ENCODE data around the gene RBP3. TPM values are rescaled to one million over a fixed set of nuclear protein-coding genes. Genes with fewer than 3 reads are reported as not detected.

Gene RBP3
- polyA plus RNA-seq, 3 donors: not detected

- peaks cover 7 to 21% (median 11%) of the 10 kb centered on the region in 7 donors for H3K9me3 Mint-ChIP-seq
- Histone ChIP-seq H3K9me3 (replicated peaks in 1 of 2; ENCODE audit: control insufficient read depth in 1 of 2, insufficient read depth in 1 of 2, low read length in 2 of 2) (peaks cover 0 to 5% of the 10 kb centered on the region in 2 donors), H3K9ac (ENCODE audit: insufficient read depth, low read length, poor library complexity, severe bottlenecking) (no peak overlapping the region), H3K36me3 (replicated peaks in 1 of 2; ENCODE audit: control insufficient read depth in 1 of 2, insufficient read depth in 2 of 2, low read length in 2 of 2) (no peaks in the 10 kb centered on the region), H4K20me1 (ENCODE audit: insufficient read depth, low read length) (no peaks in the 10 kb centered on the region), H3K4me1 (ENCODE audit: control insufficient read depth in 1 of 2, insufficient read depth in 2 of 2, low read length in 2 of 2) (peaks cover 8 to 18% of the 10 kb centered on the region in 2 donors), H3K27me3 (ENCODE audit: control insufficient read depth in 2 of 2, insufficient read depth in 2 of 2, low read length in 2 of 2) (peaks cover 0 to under 1% of the 10 kb centered on the region in 2 donors), H3K4me3 (replicated peaks in 1 of 3; ENCODE audit: low read depth in 2 of 3, low read length in 3 of 3) (no peak overlapping the region), H2AFZ (ENCODE audit: insufficient read depth, low read depth, low read length, poor library complexity, severe bottlenecking) (no peak overlapping the region), H3K4me2 (replicated peaks; ENCODE audit: extremely low read depth, low read length, poor library complexity, severe bottlenecking) (no peak overlapping the region), H3K79me2 (ENCODE audit: insufficient read depth, low read length) (no peaks in the 10 kb centered on the region), H3K27ac (ENCODE audit: low read depth in 1 of 2, low read length in 2 of 2) (no peak overlapping the region)
- H3K4me3 Mint-ChIP-seq: no peak overlapping the region
- WGBS (ENCODE audit: insufficient coverage): no CpG with 5 or more reads among the region's 4 CpGs
- peaks cover 6 to 15% (median 10%) of the 10 kb centered on the region in 3 donors for H3K27me3 Mint-ChIP-seq (ENCODE audit: low read depth in 3 of 3)
- no peak for DNase-seq
- peaks cover 16% of the 10 kb centered on the region for H3K4me1 Mint-ChIP-seq
- H3K27ac Mint-ChIP-seq: no peak overlapping the region
- H3K36me3 Mint-ChIP-seq: peaks cover 5 to 6% of the 10 kb centered on the region in 2 donors
- no peak for TF ChIP-seq CTCF (IDR thresholded peaks at IDR 0.05)
- intact Hi-C loops (cut with micrococcal nuclease): no loop called here
These were observed 40.7 kb downstream of the RBP3 start for GRCh38 chr10:47388879-47389278.

- no peak overlapping the region for H2AFZ ChIP-seq (ENCODE audit: insufficient read depth, low read depth, low read length, poor library complexity, severe bottlenecking)
- no CpG with 5 or more reads among the region's 3 CpGs for WGBS (ENCODE audit: insufficient coverage)
- H3K4me3 Mint-ChIP-seq: no peak overlapping the region
These were observed 41.5 kb downstream of the RBP3 start for GRCh38 chr10:47389619-47390018.

More at GRCh38 chr10:47389619-47390018, 41.5 kb downstream of the RBP3 start:
- Histone ChIP-seq H3K4me2 (replicated peaks; ENCODE audit: extremely low read depth, low read length, poor library complexity, severe bottlenecking) (no peak overlapping the region), H3K36me3 (replicated peaks in 1 of 2; ENCODE audit: control insufficient read depth in 1 of 2, insufficient read depth in 2 of 2, low read length in 2 of 2) (no peaks in the 10 kb centered on the region), H4K20me1 (ENCODE audit: insufficient read depth, low read length) (no peaks in the 10 kb centered on the region), H3K27me3 (ENCODE audit: control insufficient read depth in 2 of 2, insufficient read depth in 2 of 2, low read length in 2 of 2) (no peaks in the 10 kb centered on the region), H3K79me2 (ENCODE audit: insufficient read depth, low read length) (no peaks in the 10 kb centered on the region), H3K27ac (ENCODE audit: low read depth in 1 of 2, low read length in 2 of 2) (no peak overlapping the region), H3K9me3 (replicated peaks in 1 of 2; ENCODE audit: control insufficient read depth in 1 of 2, insufficient read depth in 1 of 2, low read length in 2 of 2) (peaks cover 0 to 5% of the 10 kb centered on the region in 2 donors), H3K4me1 (ENCODE audit: control insufficient read depth in 1 of 2, insufficient read depth in 2 of 2, low read length in 2 of 2) (peaks cover 5 to 10% of the 10 kb centered on the region in 2 donors), H3K9ac (ENCODE audit: insufficient read depth, low read length, poor library complexity, severe bottlenecking) (no peak overlapping the region), H3K4me3 (replicated peaks in 1 of 3; ENCODE audit: low read depth in 2 of 3, low read length in 3 of 3) (no peak overlapping the region)
- H3K27ac Mint-ChIP-seq: no peak overlapping the region
- peaks cover 14% of the 10 kb centered on the region for H3K4me1 Mint-ChIP-seq
- H3K36me3 Mint-ChIP-seq: peaks cover 5 to 6% of the 10 kb centered on the region in 2 donors
- no peak for TF ChIP-seq CTCF (IDR thresholded peaks at IDR 0.05)
- peaks cover 7 to 21% (median 10%) of the 10 kb centered on the region in 3 donors for H3K27me3 Mint-ChIP-seq (ENCODE audit: low read depth in 3 of 3)
- peaks cover 7 to 21% (median 11%) of the 10 kb centered on the region in 7 donors for H3K9me3 Mint-ChIP-seq
- DNase-seq: no peak
- intact Hi-C loops (cut with micrococcal nuclease): no loop called here
